ENCODE data around the gene HINT1. TPM values are rescaled to one million over a fixed set of nuclear protein-coding genes. Genes with fewer than 3 reads are reported as not detected.
A peak's percentile ranks its signal among the peaks of the same experiment; 100 is the strongest.

Gene HINT1
- total RNA-seq, 1 experiment from 2014 or later = 393 TPM

GRCh38 chr5:131167615-131168014 is 2.6 kb upstream of the HINT1 start:
- no TSS peak for BruUV-seq (replicated peaks)
- TF ChIP-seq EZH2 (IDR thresholded peaks at IDR 0.05; ENCODE audit: borderline replicate concordance, low read depth, low read length, poor library complexity, severe bottlenecking) = no peak
- TF ChIP-seq CTCF (conservative IDR thresholded peaks at IDR 0.05; ENCODE audit: low read depth, low read length) = no peak
- intact Hi-C loops (cut with micrococcal nuclease; ENCODE audit: unreplicated experiment) = no loop called here
- Histone ChIP-seq H3K36me3 (ENCODE audit: insufficient read depth, low read length, poor library complexity, severe bottlenecking) (peaks cover 1% of the 10 kb centered on the region), H3K4me3 (ENCODE audit: low read depth, low read length, poor library complexity, severe bottlenecking) (no peak overlapping the region), H3K9me3 (ENCODE audit: low read depth, low read length, poor library complexity, severe bottlenecking) (no peaks in the 10 kb centered on the region), H3K4me1 (ENCODE audit: insufficient read depth, low read length, poor library complexity, severe bottlenecking) (peaks cover 10% of the 10 kb centered on the region), H3K27me3 (replicated peaks; ENCODE audit: insufficient read depth, low read depth, low read length, poor library complexity) (no peaks in the 10 kb centered on the region), H3K27ac (ENCODE audit: low read depth, low read length, poor library complexity, severe bottlenecking) (no peak overlapping the region)
- no peak for DNase-seq (ENCODE audit: low spot score)
- POLR2A ChIA-PET (ENCODE audit: low non-redundant PET) = no interaction called here
- CTCF ChIA-PET = no interaction called here

GRCh38 chr5:131164191-131165118 is 601 bp downstream of the HINT1 start:
- Histone ChIP-seq H3K36me3 (ENCODE audit: insufficient read depth, low read length, poor library complexity, severe bottlenecking) (peaks cover 33% of the 10 kb centered on the region), H3K9me3 (ENCODE audit: low read depth, low read length, poor library complexity, severe bottlenecking) (no peaks in the 10 kb centered on the region), H3K4me3 (ENCODE audit: low read depth, low read length, poor library complexity, severe bottlenecking) (peak overlapping the region; percentile 86), H3K4me1 (ENCODE audit: insufficient read depth, low read length, poor library complexity, severe bottlenecking) (peaks cover 10% of the 10 kb centered on the region), H3K27ac (ENCODE audit: low read depth, low read length, poor library complexity, severe bottlenecking) (peak overlapping the region; percentile 89), H3K27me3 (replicated peaks; ENCODE audit: insufficient read depth, low read depth, low read length, poor library complexity) (no peaks in the 10 kb centered on the region)
- POLR2A ChIA-PET (ENCODE audit: low non-redundant PET) = no interaction called here
- intact Hi-C loops (cut with micrococcal nuclease; ENCODE audit: unreplicated experiment) = loop anchor here (1.0 kb wide), 1 partner anchor 218 kb away; no protein-coding TSS in a partner anchor
- peak; percentile 81 for DNase-seq (ENCODE audit: low spot score)
- no TSS peak for BruUV-seq (replicated peaks)
- TF ChIP-seq EZH2 (IDR thresholded peaks at IDR 0.05; ENCODE audit: borderline replicate concordance, low read depth, low read length, poor library complexity, severe bottlenecking) = no peak
- TF ChIP-seq CTCF (conservative IDR thresholded peaks at IDR 0.05; ENCODE audit: low read depth, low read length) = no peak
- CTCF ChIA-PET = no interaction called here

- intact Hi-C loops (cut with micrococcal nuclease; ENCODE audit: unreplicated experiment) = loop anchor here (1.0 kb wide), 2 partner anchors 219 to 254 kb away; no protein-coding TSS in a partner anchor
- DNase-seq (ENCODE audit: low spot score) = peak; percentile 19
- no peak for TF ChIP-seq CTCF (conservative IDR thresholded peaks at IDR 0.05; ENCODE audit: low read depth, low read length)
- TF ChIP-seq EZH2 (IDR thresholded peaks at IDR 0.05; ENCODE audit: borderline replicate concordance, low read depth, low read length, poor library complexity, severe bottlenecking) = no peak
- no peaks in the 10 kb centered on the region for H3K27me3 ChIP-seq (replicated peaks; ENCODE audit: insufficient read depth, low read depth, low read length, poor library complexity)
- H3K36me3 ChIP-seq (ENCODE audit: insufficient read depth, low read length, poor library complexity, severe bottlenecking) = peaks cover 43% of the 10 kb centered on the region
- peak overlapping the region; percentile 89 for H3K27ac ChIP-seq (ENCODE audit: low read depth, low read length, poor library complexity, severe bottlenecking)
- POLR2A ChIA-PET (ENCODE audit: low non-redundant PET) = no interaction called here
- H3K4me3 ChIP-seq (ENCODE audit: low read depth, low read length, poor library complexity, severe bottlenecking) = peak overlapping the region; percentile 86
- TSS peak; percentile 62 for BruUV-seq (replicated peaks)
- CTCF ChIA-PET = interaction anchor here (0.7 kb wide), 1 partner anchor 250 kb away, joined by 3 read pairs; no protein-coding TSS in a partner anchor
- H3K4me1 ChIP-seq (ENCODE audit: insufficient read depth, low read length, poor library complexity, severe bottlenecking) = peaks cover 10% of the 10 kb centered on the region
- no peaks in the 10 kb centered on the region for H3K9me3 ChIP-seq (ENCODE audit: low read depth, low read length, poor library complexity, severe bottlenecking)
Measured at GRCh38 chr5:131163276-131164119, 1.6 kb downstream of the HINT1 start.
